HG03135 (cell line): ENCODE results near the gene OR2G6.
"Not testable (repeated sequence)": the region's sequence is repeated elsewhere in the genome, so short reads cannot be mapped to it uniquely, and the experiment has no call there.

ENCODE experiments used
- ATAC-seq: cut with Tn5 transposase; IDR thresholded peaks from one replicate; pipeline ENCODE4 v1.9.1; 2021; ENCODE audit warnings: mild to moderate bottlenecking, moderate library complexity; ENCODE audit not compliant: unreplicated experiment

The OR2G6 gene

DNA sequence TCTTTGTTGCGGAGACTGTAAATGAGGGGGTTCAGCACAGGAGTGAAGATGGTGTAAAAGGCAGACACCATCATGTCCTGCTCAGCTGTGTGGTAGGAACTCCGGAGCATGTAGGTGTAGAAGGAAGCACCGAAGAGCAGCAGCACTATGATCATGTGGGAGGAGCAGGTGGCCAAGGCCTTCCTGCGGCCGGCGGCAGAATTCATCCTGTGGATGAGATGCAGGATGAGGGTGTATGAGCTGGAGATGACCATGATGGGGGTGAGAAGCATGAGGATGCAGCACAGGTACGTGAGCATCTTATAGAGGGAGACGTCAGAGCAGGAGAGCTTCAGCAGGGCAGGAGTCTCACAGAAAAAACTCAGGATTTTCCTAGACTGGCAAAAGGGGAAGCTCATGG is 66.0 kb downstream of the OR2G6 start:
- ATAC-seq: not testable (repeated sequence)

GRCh38 chr1:248574657-248575056 is 66.8 kb downstream of the OR2G6 start, which contains the start of gene OR2T34:
Gene OR2T34, minus strand, starts transcription at chr1:248574757. Its CDS starts 0 bp downstream, at chr1:248574757.
- ATAC-seq: not testable (repeated sequence)

GRCh38 chr1:248576260-248576980 is 68.5 kb downstream of the OR2G6 start:
- no peak for ATAC-seq
